Natural killer cell (primary cell): ENCODE data around the gene SAXO1. TPM values are rescaled to one million over a fixed set of nuclear protein-coding genes. Genes with fewer than 3 reads are reported as not detected.

Experiments used
- ATAC-seq, 3 donors: fragments of 150-1000 bp in 2 of 3; fragments of 200-7000 bp in 1 of 3; cut with Tn5 transposase; 1 replicate in 1 of 3; 2 replicates in 2 of 3; pipeline ENCODE4 v1.10.0; 2021; ENCODE audit warnings: mild to moderate bottlenecking in 2 of 3, moderate library complexity in 2 of 3
- DNase-seq, 2 donors: peaks; one replicate each; pipeline versions ENCODE4 v3.0.0 to v3.0.0-alpha.2; 2013 to 2021; ENCODE audit warnings: mixed read lengths in 1 of 2
- H3K27ac ChIP-seq: one replicate; pipeline ENCODE4 v1.5.1; 2013; ENCODE audit warnings: mild to moderate bottlenecking, low read length
- H3K27me3 ChIP-seq: one replicate; pipeline ENCODE4 v1.6.1; 2013; ENCODE audit warnings: low read length; ENCODE audit not compliant: control insufficient read depth, insufficient read depth
- H3K36me3 ChIP-seq: one replicate; pipeline ENCODE4 v1.6.1; 2013; ENCODE audit warnings: low read length; ENCODE audit not compliant: control insufficient read depth, insufficient read depth
- H3K4me1 ChIP-seq: one replicate; pipeline ENCODE4 v1.6.1; 2013; ENCODE audit warnings: low read length; ENCODE audit not compliant: control insufficient read depth, insufficient read depth
- H3K4me3 ChIP-seq: one replicate; pipeline ENCODE4 v1.5.1; 2013; ENCODE audit warnings: low read length
- H3K9me3 ChIP-seq: one replicate; pipeline ENCODE4 v1.6.1; 2013; ENCODE audit warnings: low read length; ENCODE audit not compliant: control insufficient read depth, insufficient read depth
- H3K27ac Mint-ChIP-seq, 2 donors: one replicate each; pipeline ENCODE4 v1.8.0; 2022; ENCODE audit warnings: mild to moderate bottlenecking in 2 of 2, mixed read lengths in 2 of 2, moderate library complexity in 1 of 2
- H3K27me3 Mint-ChIP-seq, 2 donors: one replicate each; pipeline ENCODE4 v1.8.0; 2022; ENCODE audit warnings: low read depth in 2 of 2, mixed read lengths in 2 of 2
- H3K36me3 Mint-ChIP-seq: one replicate; pipeline ENCODE4 v1.8.0; 2022; ENCODE audit warnings: mixed read lengths
- H3K4me1 Mint-ChIP-seq, 2 donors: one replicate each; pipeline ENCODE4 v1.8.0; 2022; ENCODE audit warnings: mixed read lengths in 2 of 2
- H3K4me3 Mint-ChIP-seq: one replicate; pipeline ENCODE4 v1.8.0; 2022; ENCODE audit warnings: mild to moderate bottlenecking, moderate library complexity, mixed read lengths
- H3K9me3 Mint-ChIP-seq, 2 donors: one replicate each; pipeline ENCODE4 v1.8.0; 2022; ENCODE audit warnings: mixed read lengths in 2 of 2
- CTCF ChIP-seq: fragments of 200-600 bp; IDR thresholded peaks from one replicate; pipeline ENCODE4 v1.8.0; 2022; ENCODE audit warnings: antibody characterized with exemption
- WGBS: methylation state at CpG from one replicate; pipeline ENCODE4 v1.1.7; 2013; ENCODE audit warnings: missing lambda C conversion rate; ENCODE audit not compliant: insufficient coverage; 5-methylcytosine and 5-hydroxymethylcytosine counted together
- intact Hi-C: fragments of 100-400 bp; cut with micrococcal nuclease; formaldehyde crosslinking; loops from one replicate; pipeline ENCODE4 v1.14.2; 2022
- total RNA-seq, 4 donors: library from RNA; stranded (reverse); fragments of 120-200 nt in 1 of 4; gene quantifications; one replicate each; pipeline versions ENCODE4 v1.2.3 to v1.2.4, GENCODE V29; 2013 to 2022

Gene SAXO1
- total RNA-seq, 3 donors from 2014 or later (not counting 1 experiment from before 2014, with no cell fraction given): 0.21 to 0.28 TPM; not detected in 1

DNA sequence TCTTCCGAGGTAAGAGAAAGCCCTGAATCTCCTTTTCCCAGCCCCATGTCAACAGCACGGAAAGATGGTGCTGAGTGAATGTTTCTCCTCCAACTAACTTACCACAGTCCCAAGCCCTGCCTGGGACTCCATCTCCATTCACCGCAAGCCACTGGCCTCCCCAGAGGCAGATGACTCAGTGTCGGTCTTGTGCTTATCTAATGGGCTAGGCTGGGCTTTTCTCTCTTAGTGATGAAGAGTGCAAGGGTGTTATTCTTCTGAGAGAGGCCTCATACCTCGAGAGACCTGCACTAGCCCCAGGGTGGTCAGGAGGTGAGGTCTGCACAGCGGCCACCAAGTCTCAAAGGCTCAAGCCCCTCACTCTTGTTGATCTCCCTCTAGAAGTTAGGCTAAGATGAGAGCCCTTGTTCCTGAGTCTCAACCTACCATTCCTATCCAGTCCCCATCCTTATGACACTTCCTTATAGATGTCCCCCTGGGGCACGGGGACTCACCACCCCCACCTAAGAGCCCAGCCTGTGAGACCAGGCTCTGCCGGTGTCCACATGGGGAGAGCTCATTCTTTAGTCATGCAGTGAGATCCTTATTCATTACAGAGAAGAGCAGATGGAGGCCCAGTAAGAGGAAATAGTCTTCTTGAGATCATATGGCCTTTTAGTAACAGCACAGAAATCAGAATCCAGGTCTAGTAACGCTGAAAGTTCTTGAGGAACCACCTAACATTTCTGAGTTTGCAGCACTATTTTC, 127.0 kb downstream of the SAXO1 start:
- Mint-ChIP-seq H3K4me1 (no peaks in the 10 kb centered on the region), H3K4me3 (no peak overlapping the region), H3K36me3 (peaks cover 10% of the 10 kb centered on the region), H3K27ac (no peak overlapping the region), H3K27me3 (peaks cover 4 to 12% of the 10 kb centered on the region in 2 donors), H3K9me3 (peaks cover 0 to 6% of the 10 kb centered on the region in 2 donors)
- TF ChIP-seq CTCF: no peak
- ATAC-seq: no peak
- Histone ChIP-seq H3K4me1 (no peaks in the 10 kb centered on the region), H3K27me3 (no peaks in the 10 kb centered on the region), H3K36me3 (no peaks in the 10 kb centered on the region), H3K9me3 (no peaks in the 10 kb centered on the region), H3K27ac (no peak overlapping the region), H3K4me3 (no peak overlapping the region)
- 86% methylated on average over 9 of the region's 9 CpGs for WGBS
- no peak for DNase-seq
- intact Hi-C loops: no loop called here

DNA sequence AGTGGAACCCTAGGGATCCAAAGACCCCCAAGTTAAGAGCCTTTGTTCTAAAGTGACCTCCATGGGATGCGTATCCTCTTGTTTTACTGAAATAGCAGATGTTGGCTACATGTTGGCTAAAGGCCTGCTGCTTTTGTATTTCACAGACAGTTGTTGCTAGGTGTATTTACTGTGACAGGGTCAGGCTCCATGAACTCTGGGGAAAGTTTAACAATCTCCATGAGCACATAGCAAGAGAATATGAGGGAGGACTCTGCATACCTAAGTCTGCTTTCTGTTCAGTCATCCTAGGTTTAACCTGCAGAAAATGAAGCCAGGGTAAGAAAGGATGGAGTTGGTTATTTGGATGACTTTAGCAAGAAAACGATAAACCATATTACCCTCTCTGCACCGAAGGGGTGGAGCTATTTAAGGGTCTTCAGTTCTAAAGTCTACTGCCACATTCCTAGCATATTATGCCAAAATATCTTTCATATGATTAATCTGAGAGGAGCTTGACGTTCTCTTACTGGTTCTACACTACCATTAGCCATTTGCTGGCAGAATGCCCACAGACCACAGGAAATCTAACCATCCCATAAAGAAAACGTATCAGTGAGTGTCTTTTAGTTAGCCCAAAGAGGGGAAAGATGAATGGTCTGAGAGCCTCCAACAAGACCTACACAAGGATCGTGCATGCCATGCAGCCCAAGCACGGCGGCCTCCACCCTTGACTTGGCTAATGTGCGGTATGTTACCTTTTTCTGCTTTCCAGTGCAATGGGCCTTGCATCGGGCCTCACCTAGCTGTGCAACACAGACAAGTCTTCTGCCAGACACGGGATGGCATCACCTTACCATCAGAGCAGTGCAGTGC, 127.8 kb downstream of the SAXO1 start:
- H3K36me3 Mint-ChIP-seq: peaks cover 10% of the 10 kb centered on the region
- 87% methylated on average over 8 of the region's 11 CpGs for WGBS
- no peak for DNase-seq
- Histone ChIP-seq H3K27me3 (no peaks in the 10 kb centered on the region), H3K4me3 (no peak overlapping the region), H3K9me3 (no peaks in the 10 kb centered on the region), H3K4me1 (no peaks in the 10 kb centered on the region), H3K36me3 (no peaks in the 10 kb centered on the region), H3K27ac (no peak overlapping the region)
- H3K9me3 Mint-ChIP-seq: peaks cover 0 to 6% of the 10 kb centered on the region in 2 donors
- peaks cover 0 to 10% of the 10 kb centered on the region in 2 donors for H3K27me3 Mint-ChIP-seq
- no peaks in the 10 kb centered on the region for H3K4me1 Mint-ChIP-seq
- no peak for TF ChIP-seq CTCF
- intact Hi-C loops: no loop called here
- H3K27ac Mint-ChIP-seq: no peak overlapping the region
- no peak overlapping the region for H3K4me3 Mint-ChIP-seq
- no peak for ATAC-seq

- Histone ChIP-seq H3K4me3 (no peak overlapping the region), H3K9me3 (no peaks in the 10 kb centered on the region), H3K27ac (no peak overlapping the region), H3K4me1 (no peaks in the 10 kb centered on the region), H3K36me3 (no peaks in the 10 kb centered on the region), H3K27me3 (no peaks in the 10 kb centered on the region)
- H3K4me1 Mint-ChIP-seq: no peaks in the 10 kb centered on the region
- DNase-seq: no peak
- WGBS: 100% methylated on average over 2 of the region's 2 CpGs
- H3K9me3 Mint-ChIP-seq: peaks cover 0 to 6% of the 10 kb centered on the region in 2 donors
- no peak overlapping the region for H3K4me3 Mint-ChIP-seq
- H3K27me3 Mint-ChIP-seq: peaks cover 6 to 7% of the 10 kb centered on the region in 2 donors
- H3K27ac Mint-ChIP-seq: no peak overlapping the region
- peaks cover 18% of the 10 kb centered on the region for H3K36me3 Mint-ChIP-seq
- no peak for ATAC-seq
- no peak for TF ChIP-seq CTCF
- intact Hi-C loops: no loop called here
Observed at GRCh38 chr9:18903450-18903849, 129.6 kb downstream of the SAXO1 start.
